ENCODE data around the gene CKMT2. TPM values are rescaled to one million over a fixed set of nuclear protein-coding genes. Genes with fewer than 3 reads are reported as not detected.

CKMT2 gene
- total RNA-seq, 2 donors from 2014 or later, result 0.40 to 2.0 TPM

GRCh38 chr5:81216152-81216551, 17.0 kb upstream of the CKMT2 start:
- no peak for TF ChIP-seq CTCF (IDR thresholded peaks at IDR 0.05)
- H3K9me3 ChIP-seq, result no peaks in the 10 kb centered on the region
- H3K36me3 ChIP-seq, result no peaks in the 10 kb centered on the region
- no peaks in the 10 kb centered on the region for H3K27me3 ChIP-seq
- no peak for DNase-seq
- H3K4me3 ChIP-seq, result no peak overlapping the region
- no peaks in the 10 kb centered on the region for H3K4me1 ChIP-seq
- H3K9ac ChIP-seq (ENCODE audit: low read depth in 2 of 2, low read length in 2 of 2), result no peak overlapping the region
- no peak overlapping the region for H3K27ac ChIP-seq
- intact Hi-C loops (cut with DNase I), result no loop called here

GRCh38 chr5:81219389-81219788, 13.7 kb upstream of the CKMT2 start:
- Histone ChIP-seq H3K36me3 (no peaks in the 10 kb centered on the region), H3K27ac (no peak overlapping the region), H3K4me1 (no peaks in the 10 kb centered on the region), H3K27me3 (no peaks in the 10 kb centered on the region), H3K4me3 (no peak overlapping the region), H3K9me3 (no peaks in the 10 kb centered on the region), H3K9ac (ENCODE audit: low read depth in 2 of 2, low read length in 2 of 2) (no peak overlapping the region)
- intact Hi-C loops (cut with DNase I), result no loop called here
- TF ChIP-seq CTCF (IDR thresholded peaks at IDR 0.05), result no peak
- no peak for DNase-seq

DNA sequence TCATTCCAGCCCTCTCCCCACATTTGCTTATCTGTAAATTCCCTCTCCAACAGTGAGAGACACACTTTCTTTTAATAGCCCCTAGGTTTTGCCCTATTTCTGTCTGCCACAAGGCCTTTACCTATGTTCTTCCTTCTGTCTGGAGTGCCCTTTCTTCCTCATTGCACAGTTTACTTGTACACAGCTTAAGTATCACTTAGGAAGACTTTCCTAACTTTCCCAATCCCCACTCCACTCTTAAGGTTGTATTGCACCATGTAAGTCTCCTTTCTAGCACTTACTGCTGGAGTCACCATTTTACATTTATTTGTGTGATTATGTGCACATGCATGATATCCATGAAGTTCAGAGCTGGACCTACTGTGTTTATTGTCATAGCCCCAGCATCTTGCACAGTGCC, 10.8 kb upstream of the CKMT2 start:
- intact Hi-C loops (cut with DNase I), result no loop called here
- TF ChIP-seq CTCF (IDR thresholded peaks at IDR 0.05), result no peak
- H3K4me3 ChIP-seq, result no peak overlapping the region
- no peaks in the 10 kb centered on the region for H3K9me3 ChIP-seq
- DNase-seq, result no peak
- H3K4me1 ChIP-seq, result no peaks in the 10 kb centered on the region
- no peak overlapping the region for H3K9ac ChIP-seq (ENCODE audit: low read depth in 2 of 2, low read length in 2 of 2)
- no peaks in the 10 kb centered on the region for H3K36me3 ChIP-seq
- H3K27me3 ChIP-seq, result no peaks in the 10 kb centered on the region
- no peak overlapping the region for H3K27ac ChIP-seq

- Histone ChIP-seq H3K4me3 (no peak overlapping the region), H3K9ac (ENCODE audit: low read depth in 2 of 2, low read length in 2 of 2) (no peak overlapping the region), H3K9me3 (no peaks in the 10 kb centered on the region), H3K4me1 (no peaks in the 10 kb centered on the region), H3K36me3 (no peaks in the 10 kb centered on the region), H3K27me3 (no peaks in the 10 kb centered on the region), H3K27ac (no peak overlapping the region)
- no peak for TF ChIP-seq CTCF (IDR thresholded peaks at IDR 0.05)
- intact Hi-C loops (cut with DNase I), result no loop called here
- DNase-seq, result no peak
These were observed 7.7 kb upstream of the CKMT2 start for GRCh38 chr5:81225463-81225862.

- no peaks in the 10 kb centered on the region for H3K27me3 ChIP-seq
- intact Hi-C loops (cut with DNase I), result no loop called here
- no peak overlapping the region for H3K27ac ChIP-seq
- DNase-seq, result no peak
- no peaks in the 10 kb centered on the region for H3K4me1 ChIP-seq
- no peak overlapping the region for H3K9ac ChIP-seq (ENCODE audit: low read depth in 2 of 2, low read length in 2 of 2)
- H3K36me3 ChIP-seq, result no peaks in the 10 kb centered on the region
- no peak overlapping the region for H3K4me3 ChIP-seq
- H3K9me3 ChIP-seq, result no peaks in the 10 kb centered on the region
- no peak for TF ChIP-seq CTCF (IDR thresholded peaks at IDR 0.05)
These were observed 6.8 kb upstream of the CKMT2 start for GRCh38 chr5:81226286-81226685.

DNA sequence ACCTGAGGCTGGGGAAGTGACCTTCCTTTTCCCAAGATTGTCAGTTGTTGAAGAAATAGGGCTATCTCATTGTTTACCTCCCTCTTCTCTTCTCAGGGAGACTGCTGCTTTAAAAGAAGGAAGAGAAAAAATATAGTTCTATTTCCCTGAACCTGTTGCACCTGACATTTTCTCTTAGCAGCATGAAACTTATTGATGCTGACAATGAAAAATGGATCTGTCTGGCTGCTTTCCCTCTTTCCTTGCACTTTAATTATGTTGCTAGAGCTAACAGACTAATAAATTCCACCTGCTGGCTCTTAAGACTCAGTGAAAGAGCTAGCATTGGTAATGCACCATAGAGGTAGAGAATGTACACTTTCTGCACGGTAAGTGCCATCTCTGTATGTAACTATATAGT, 6.2 kb upstream of the CKMT2 start:
- Histone ChIP-seq H3K36me3 (no peaks in the 10 kb centered on the region), H3K27me3 (no peaks in the 10 kb centered on the region), H3K4me3 (no peak overlapping the region), H3K4me1 (no peaks in the 10 kb centered on the region), H3K27ac (no peak overlapping the region), H3K9ac (ENCODE audit: low read depth in 2 of 2, low read length in 2 of 2) (no peak overlapping the region), H3K9me3 (no peaks in the 10 kb centered on the region)
- no peak for DNase-seq
- intact Hi-C loops (cut with DNase I), result no loop called here
- no peak for TF ChIP-seq CTCF (IDR thresholded peaks at IDR 0.05)

Data from colonic mucosa (tissue), 4 donors.